Stimulated activated CD4-positive, alpha-beta T cell treated with anti-CD3 and anti-CD28 coated beads, Interleukin-12 subunit alpha, Interleukin-12 subunit beta, amount 100 ng/mL, for 48 hours (primary cell): Measurements from ENCODE around the gene ADNP2.

Source experiments
- DNase-seq, 3 donors: peaks; one replicate each; pipeline ENCODE4 v3.0.0-alpha.2; 2020; ENCODE audit warnings: low read depth in 2 of 3, low spot score in 1 of 3

ADNP2 gene

DNA sequence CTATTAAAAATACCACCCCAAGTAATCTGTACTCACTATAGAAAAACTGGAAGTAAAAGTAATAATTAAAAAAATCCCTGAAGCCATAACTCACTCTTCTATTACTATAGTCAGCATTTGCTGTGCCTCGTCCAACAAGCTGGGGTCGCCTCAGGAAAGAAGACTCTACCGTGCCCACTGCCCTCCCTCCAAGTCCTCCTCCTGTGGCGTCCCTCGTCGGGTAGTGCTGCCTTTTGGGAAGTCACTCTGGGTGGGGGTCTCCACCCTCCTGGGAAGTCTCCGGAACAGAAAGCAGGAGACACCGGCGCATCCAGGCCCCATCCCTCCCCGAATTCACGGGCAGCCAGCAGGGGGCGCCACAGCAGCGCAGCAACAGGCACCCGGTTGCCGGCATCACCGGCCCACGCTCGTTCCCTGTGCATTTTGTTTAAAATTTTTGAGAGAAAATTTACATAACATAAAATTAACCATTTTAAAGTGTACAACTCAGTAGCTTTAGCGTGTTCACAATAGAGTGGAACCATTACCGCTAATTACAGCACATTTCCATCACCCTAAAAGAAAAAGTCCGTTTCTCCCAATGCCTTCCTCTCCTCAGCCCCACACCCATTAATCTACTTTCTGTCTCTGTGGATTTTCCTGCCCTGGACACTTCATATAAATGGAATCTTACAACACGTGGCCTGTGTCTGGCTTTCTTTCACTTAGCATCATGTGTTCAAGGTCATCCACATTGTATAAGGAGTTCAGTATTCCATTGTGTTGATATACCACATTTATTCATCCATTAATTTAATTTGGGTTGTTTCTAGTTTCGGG is 62.2 kb downstream of the ADNP2 start:
- DNase-seq = peak; percentile 26 to 62 (median 45)

- no peak for DNase-seq
Measured at GRCh38 chr18:80172056-80172455, 63.0 kb downstream of the ADNP2 start.

DNA sequence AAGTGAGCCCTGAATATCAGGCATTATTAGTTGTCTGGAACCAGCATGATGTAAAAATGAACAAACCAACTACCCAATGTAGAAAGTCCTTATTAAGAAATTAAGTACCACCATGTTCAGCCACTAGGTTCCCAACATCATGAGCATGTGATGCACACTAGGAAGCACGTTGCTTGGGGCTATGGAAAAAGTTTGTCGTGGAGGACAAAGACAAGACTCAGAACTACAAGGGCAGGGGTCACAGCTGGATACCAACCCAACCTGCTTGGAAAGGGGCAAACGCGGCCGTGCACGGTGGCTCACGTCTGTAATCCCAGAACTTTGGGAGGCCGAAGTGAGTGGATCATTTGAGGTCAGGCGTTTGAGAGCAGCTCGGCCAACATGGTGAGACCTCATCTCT is 64.0 kb downstream of the ADNP2 start:
- DNase-seq = no peak

DNA sequence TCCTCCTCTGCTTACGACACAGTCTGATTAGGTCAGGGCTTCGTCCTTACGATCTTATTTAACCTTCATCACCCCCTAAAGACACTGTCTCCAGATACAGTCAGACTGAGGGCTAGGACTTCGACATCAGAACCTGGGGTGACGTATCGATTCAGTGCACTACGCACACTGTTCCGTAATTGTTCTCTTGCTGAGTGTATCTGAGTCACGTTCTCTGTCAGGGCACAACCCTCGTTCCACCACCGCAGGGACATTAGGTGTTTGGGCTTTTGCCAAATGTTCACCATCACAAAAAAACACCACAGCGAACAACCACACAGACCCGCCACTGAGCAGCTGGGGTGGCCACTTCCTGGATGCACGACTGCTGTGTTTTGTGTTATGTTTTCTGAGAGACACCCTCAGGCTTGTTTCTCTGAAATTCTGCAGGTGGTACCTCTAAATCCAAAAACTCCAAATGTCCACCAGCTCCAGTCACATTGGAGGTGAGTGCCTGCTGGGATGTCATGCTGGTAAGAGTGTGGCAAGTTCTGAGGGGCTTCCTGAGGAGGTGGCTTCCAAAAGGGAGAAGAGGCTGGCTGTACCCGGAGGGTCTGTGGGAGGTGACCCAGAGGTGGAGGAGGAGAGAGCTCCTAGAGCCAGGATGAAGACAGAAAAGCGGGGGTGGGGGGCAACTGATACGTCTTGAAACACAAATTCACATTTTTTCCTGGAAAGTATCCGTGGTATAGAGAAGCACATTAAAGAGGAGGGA is 66.6 kb downstream of the ADNP2 start:
- DNase-seq = peak in 1 of 3 donors; percentile 8

- no peak for DNase-seq
Measured at GRCh38 chr18:80176334-80177073, 67.4 kb downstream of the ADNP2 start.

GRCh38 chr18:80177128-80177527 is 68.1 kb downstream of the ADNP2 start:
- no peak for DNase-seq

DNA sequence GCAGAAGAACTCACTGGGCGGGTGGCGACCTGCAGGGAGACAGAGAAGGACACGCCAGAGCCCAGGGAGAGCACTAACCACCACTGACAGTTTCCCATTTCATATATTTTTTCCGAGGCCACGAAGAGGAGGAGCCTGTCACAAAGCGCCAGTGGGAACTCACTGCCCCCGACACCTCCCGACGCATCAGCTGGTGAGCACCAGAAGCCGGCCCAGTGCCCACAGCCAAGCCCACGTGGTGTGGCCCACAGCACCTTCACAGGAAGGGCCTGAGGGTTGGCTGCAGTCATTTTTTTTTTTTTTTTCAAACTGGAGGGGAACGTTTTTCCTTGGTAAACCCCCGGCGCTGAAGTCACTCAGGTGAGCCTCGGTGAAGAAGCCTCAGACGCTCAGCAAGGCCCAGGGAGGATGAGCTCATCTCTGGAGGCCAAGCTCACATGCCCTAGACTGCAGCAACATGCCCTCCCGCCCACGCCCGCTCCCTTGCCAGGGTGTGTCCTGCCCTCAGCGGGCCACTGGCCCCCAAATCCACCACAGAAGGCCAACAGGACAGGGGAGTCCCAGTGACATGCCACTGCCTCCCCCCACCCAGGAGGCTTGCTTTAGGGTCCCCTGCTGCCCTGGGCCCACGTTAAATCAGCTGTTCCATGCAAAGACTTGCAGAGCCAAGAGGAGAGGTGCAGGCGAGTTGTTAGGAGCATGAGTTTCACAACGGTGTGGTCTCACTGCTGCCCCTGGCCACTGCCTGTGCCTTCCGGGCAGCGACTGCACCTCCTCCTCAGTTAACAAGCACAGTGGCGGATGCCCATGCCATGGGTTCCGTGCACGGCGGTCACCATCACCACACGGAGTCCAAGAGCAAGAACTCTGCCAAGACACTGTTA is 70.1 kb downstream of the ADNP2 start:
- DNase-seq = no peak

GRCh38 chr18:80179857-80180558 is 70.9 kb downstream of the ADNP2 start:
- no peak for DNase-seq

- DNase-seq = no peak
Measured at GRCh38 chr18:80180778-80181564, 71.9 kb downstream of the ADNP2 start.

DNA sequence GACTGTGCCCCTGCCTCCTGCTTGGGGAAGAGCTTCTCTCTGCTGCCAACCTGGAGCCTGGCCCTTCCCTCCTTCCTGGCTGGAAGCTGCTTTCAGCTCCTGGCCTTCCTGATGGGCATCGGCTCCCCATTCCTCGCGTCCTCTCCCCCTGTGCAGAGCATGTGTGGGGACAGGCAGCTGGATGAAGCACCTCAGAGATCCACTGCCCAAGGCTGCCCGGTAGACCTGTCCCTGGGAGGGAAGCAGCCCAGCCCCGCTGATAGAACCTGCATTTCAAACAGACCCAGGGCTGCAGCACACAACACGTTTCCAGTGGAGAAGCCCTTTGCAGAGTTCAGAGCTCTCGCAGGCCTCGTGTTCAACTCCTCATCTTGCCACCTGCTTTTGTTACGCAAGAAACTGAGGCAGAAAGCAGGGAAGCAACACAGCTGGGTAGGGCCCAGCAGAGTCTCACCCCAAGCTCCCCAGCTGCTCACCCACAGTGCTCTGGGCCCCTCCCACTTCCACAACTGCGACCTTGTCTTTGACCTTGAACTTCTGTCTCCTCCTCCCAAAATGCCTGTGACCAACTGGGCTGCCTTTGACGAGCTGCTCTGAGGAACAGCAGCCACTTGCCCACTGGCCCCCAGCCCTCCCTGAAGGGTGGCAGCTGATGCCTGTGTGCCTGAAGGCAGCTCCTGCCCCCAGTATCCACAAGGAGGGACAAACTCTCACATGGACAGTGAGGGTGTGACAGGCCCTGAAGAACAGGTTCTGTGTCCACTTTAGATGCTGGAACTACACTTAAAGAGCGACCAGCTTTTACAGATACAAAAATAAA is 72.8 kb downstream of the ADNP2 start:
- no peak for DNase-seq

GRCh38 chr18:80182855-80183254 is 73.8 kb downstream of the ADNP2 start:
- DNase-seq = no peak

GRCh38 chr18:80183273-80184050 is 74.4 kb downstream of the ADNP2 start:
- DNase-seq = no peak

DNA sequence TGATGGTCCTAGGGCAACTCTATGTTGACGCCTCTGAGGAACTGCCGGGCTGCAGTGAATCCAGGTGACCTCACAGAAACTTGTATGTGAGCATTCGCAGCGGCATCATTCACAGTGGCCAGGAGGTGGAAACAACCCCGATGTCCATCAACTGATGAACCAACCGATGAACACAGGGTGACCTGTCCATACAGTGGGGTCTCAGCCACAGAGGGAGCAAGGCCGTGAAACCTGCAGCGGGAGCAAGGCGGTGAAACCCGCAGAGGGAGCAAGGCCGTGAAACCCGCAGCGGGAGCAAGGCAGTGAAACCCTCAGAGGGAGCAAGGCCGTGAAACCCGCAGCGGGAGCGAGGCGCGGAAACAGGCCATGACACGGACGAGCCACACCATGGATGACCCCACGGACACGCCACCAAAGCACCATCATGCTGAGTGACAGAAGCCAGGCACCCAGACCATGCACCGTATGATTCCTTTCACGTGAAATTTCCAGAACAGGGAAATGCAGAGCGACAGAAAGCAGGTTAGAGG is 75.2 kb downstream of the ADNP2 start:
- no peak for DNase-seq

GRCh38 chr18:80185545-80185944 is 76.5 kb downstream of the ADNP2 start:
- no peak for DNase-seq

DNA sequence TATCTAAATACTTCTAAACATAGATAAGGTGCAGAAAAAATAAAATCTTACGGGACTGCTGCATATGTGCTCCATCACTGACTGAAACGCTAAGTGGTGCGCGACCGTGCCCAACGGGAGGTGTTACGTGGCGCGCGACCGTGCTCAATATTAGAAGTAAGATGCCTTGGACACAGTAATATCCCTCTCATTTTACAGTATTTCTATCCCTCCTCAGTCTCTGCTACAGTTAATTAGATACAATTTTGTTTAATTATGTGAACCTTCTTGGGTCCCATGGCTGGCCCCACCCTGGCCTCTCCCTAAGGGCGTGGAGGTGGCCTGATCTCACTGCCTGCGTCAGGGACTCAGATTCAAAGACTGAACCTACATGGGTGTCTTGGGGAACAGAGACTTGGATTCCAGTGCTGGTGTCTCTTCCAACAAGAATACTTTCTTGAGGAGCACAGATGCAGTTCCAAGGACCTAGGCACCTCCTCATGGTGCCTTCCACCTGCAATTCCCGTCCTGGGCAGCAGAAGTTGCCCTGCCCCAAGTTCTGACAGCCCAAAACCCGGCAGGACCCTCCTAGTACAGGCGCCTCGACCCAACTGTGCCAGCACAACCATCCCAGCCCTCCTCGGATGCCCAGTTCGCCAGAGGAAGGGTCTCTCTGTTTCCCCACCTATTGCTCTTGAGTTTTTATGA is 79.0 kb downstream of the ADNP2 start:
- no peak for DNase-seq

- no peak for DNase-seq
Measured at GRCh38 chr18:80188643-80189530, 79.8 kb downstream of the ADNP2 start.
